ENCODE measurements around the gene GGCX. TPM values are rescaled to one million over a fixed set of nuclear protein-coding genes. Genes with fewer than 3 reads are reported as not detected.

GGCX gene
- total and polyA plus RNA-seq, 9 of the 15 experiments (the other 6 are each of a cell fraction or from before 2014, with no cell fraction given) = 14.4 to 47.1 (median 28.1) TPM

DNA sequence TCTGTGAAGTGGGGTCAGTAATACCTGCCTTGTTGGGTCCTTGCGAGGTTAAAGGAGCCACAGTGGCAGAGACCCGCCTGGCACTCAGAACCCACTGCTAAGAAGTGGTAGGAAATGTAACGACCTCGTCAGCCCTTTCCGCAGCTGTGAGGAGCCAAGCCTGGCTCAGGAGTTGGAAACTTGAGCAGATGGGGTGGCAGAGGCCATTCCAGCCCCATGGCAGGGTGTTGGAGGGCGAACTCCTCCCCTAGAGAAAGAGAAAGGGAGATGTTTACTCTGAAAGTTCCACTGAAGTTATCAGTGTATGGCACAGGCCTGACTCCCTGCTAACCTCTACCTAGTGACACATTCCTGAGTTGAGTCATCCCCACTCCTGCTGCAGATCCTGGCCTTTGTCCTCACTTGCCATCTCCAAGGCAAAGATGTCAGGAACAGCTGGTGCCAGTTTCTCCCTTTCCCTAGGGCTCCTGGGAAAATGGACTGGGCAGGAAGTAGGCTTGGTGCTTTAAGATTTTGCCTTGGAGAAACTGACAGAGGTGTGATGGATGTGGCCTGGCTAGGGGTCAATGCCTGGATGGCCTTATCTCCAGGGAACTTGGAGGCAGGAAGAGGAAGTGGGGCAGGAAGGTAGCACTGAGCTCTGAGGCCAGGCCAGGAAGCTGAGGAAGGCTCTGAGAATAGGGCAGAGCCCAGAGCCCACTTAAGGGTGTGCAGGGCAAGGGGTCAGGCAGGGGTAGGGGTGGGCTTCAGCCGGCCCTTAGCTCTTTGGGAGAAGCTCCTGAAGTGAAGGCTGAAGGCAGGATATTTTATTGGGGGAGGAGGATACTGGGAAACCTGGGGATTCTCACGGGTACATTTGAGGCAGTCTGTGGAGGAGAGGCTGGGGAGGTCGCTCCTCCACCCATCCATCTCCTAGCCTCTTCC, 23.8 kb upstream of the GGCX start (continued):
- TF ChIP-seq LCOR (CRISPR knock-in tag; IDR thresholded peaks at IDR 0.05) = 0 out of 2 replicates have a peak, but pooled peaks have one; percentile 19
- TF ChIP-seq SIRT6 (IDR thresholded peaks at IDR 0.05; ENCODE audit: low read depth, low read length) = no peak
- no peak for TF ChIP-seq ZNF165 (CRISPR knock-in tag; IDR thresholded peaks at IDR 0.05; ENCODE audit: borderline replicate concordance)
- TF ChIP-seq TAF9B (IDR thresholded peaks at IDR 0.05; ENCODE audit: partially characterized antibody) = peak; percentile 8
- TF ChIP-seq HDAC2 (IDR thresholded peaks at IDR 0.05) = peak; percentile 75
- TF ChIP-seq POLR2B (IDR thresholded peaks at IDR 0.05; ENCODE audit: low read depth, partially characterized antibody) = no peak
- peak; percentile 30; the same call in 1 of the 2 replicates for TF ChIP-seq ZFX (CRISPR knock-in tag; IDR thresholded peaks at IDR 0.05)
- TF ChIP-seq RBM14 (IDR thresholded peaks at IDR 0.05; ENCODE audit: borderline replicate concordance, insufficient read depth, low read depth, low read length) = no peak
- TF ChIP-seq SRSF9 (IDR thresholded peaks at IDR 0.05; ENCODE audit: borderline replicate concordance, low read depth, low read length) = no peak
- no peak for TF ChIP-seq FOXM1 (IDR thresholded peaks at IDR 0.05; ENCODE audit: low read depth)
- TF ChIP-seq FOXM1 (CRISPR knock-in tag; IDR thresholded peaks at IDR 0.05; ENCODE audit: low read depth) = no peak
- no peak for TF ChIP-seq ZNF785 (CRISPR knock-in tag; IDR thresholded peaks at IDR 0.05)
- no peak for TF ChIP-seq NFE2 (IDR thresholded peaks at IDR 0.05; ENCODE audit: low read depth)
- TF ChIP-seq TFAM (CRISPR knock-in tag; conservative IDR thresholded peaks at IDR 0.05) = no peak
- TF ChIP-seq OTX1 (CRISPR knock-in tag; IDR thresholded peaks at IDR 0.05) = 0 out of 2 replicates have a peak, but pooled peaks have one; percentile 30
- TF ChIP-seq ZFP30 (CRISPR knock-in tag; IDR thresholded peaks at IDR 0.05; ENCODE audit: borderline replicate concordance) = no peak
- peak; percentile 32 for TF ChIP-seq CCNT2 (IDR thresholded peaks at IDR 0.05; ENCODE audit: borderline replicate concordance, extremely low read depth, insufficient read length, low read depth, low read length)
- TF ChIP-seq ZMIZ1 (IDR thresholded peaks at IDR 0.05; ENCODE audit: low read depth in 2 of 2, low read length in 2 of 2) = 0 out of 4 replicates have a peak, but pooled peaks of 1 of the 2 experiments have one; percentile 41
- TF ChIP-seq IRF9 (tag; IDR thresholded peaks at IDR 0.05) = no peak
- TF ChIP-seq TCF15 (CRISPR knock-in tag; IDR thresholded peaks at IDR 0.05) = no peak
- no peak for TF ChIP-seq ZNF384 (IDR thresholded peaks at IDR 0.05; ENCODE audit: low read depth, low read length)
- TF ChIP-seq ZNF696 (CRISPR knock-in tag; conservative IDR thresholded peaks at IDR 0.05) = no peak
- no peak for TF ChIP-seq SNAPC5 (CRISPR knock-in tag; IDR thresholded peaks at IDR 0.05)
- TF ChIP-seq TEAD2 (tag; IDR thresholded peaks at IDR 0.05) = peak; percentile 63; the same call in 1 of the 2 replicates

Measured in K562 (cell line).